Hepatocyte (in vitro differentiated cells): Measurements from ENCODE around the gene LRRC28. TPM values are rescaled to one million over a fixed set of nuclear protein-coding genes. Genes with fewer than 3 reads are reported as not detected.

Source experiments
- DNase-seq: peaks from one replicate; pipeline ENCODE4 v3.0.0-alpha.2; 2016; ENCODE audit warnings: low spot score
- H2AFZ ChIP-seq: fragments of 200-600 bp; sonication (generic); 2 replicates; pipeline ENCODE4 v1.6.0; 2016; ENCODE audit warnings: antibody characterized with exemption, mild to moderate bottlenecking
- H3K27ac ChIP-seq: fragments of 200-600 bp; sonication (generic); 2 replicates; pipeline ENCODE4 v1.5.1; 2016; ENCODE audit warnings: mild to moderate bottlenecking
- H3K27me3 ChIP-seq: fragments of 200-600 bp; sonication (generic); 2 replicates; pipeline ENCODE4 v1.6.1; 2016
- H3K36me3 ChIP-seq: fragments of 200-600 bp; sonication (generic); replicated peaks from 2 replicates; pipeline ENCODE4 v1.5.1; 2016; ENCODE audit warnings: low read depth; ENCODE audit not compliant: insufficient read depth
- H3K4me1 ChIP-seq: fragments of 200-600 bp; sonication (generic); 2 replicates; pipeline ENCODE4 v1.5.1; 2016; ENCODE audit warnings: mild to moderate bottlenecking, moderate library complexity; ENCODE audit not compliant: insufficient read depth
- H3K4me2 ChIP-seq: fragments of 200-600 bp; sonication (generic); 2 replicates; pipeline ENCODE4 v1.6.0; 2016
- H3K4me3 ChIP-seq: fragments of 200-600 bp; sonication (generic); 2 replicates; pipeline ENCODE4 v1.5.1; 2016; ENCODE audit warnings: mild to moderate bottlenecking
- H3K79me2 ChIP-seq: fragments of 200-600 bp; sonication (generic); 2 replicates; pipeline ENCODE4 v1.6.0; 2017; ENCODE audit warnings: mild to moderate bottlenecking
- H3K9me2 ChIP-seq: fragments of 200-600 bp; sonication (generic); replicated peaks from 2 replicates; pipeline ENCODE4 v1.6.0; 2017; ENCODE audit warnings: mild to moderate bottlenecking; ENCODE audit not compliant: insufficient read depth
- H3K9me3 ChIP-seq: fragments of 200-600 bp; sonication (generic); 2 replicates; pipeline ENCODE4 v1.5.1; 2016; ENCODE audit warnings: low read depth, mild to moderate bottlenecking
- H4K20me1 ChIP-seq: fragments of 200-600 bp; sonication (generic); 2 replicates; pipeline ENCODE4 v1.6.0; 2016; ENCODE audit warnings: mild to moderate bottlenecking; ENCODE audit not compliant: insufficient read depth, poor library complexity, severe bottlenecking
- CTCF ChIP-seq: fragments of 200-600 bp; sonication (generic); IDR thresholded peaks from 2 replicates; pipeline ENCODE4 v1.5.1; 2016; ENCODE audit warnings: antibody characterized with exemption, mild to moderate bottlenecking; ENCODE audit not compliant: poor library complexity
- EZH2 ChIP-seq: fragments of 200-600 bp; sonication (generic); IDR thresholded peaks from 2 replicates; pipeline ENCODE4 v1.6.1; 2016; ENCODE audit warnings: antibody characterized with exemption, mild to moderate bottlenecking, borderline replicate concordance
- EZH2phosphoT487 ChIP-seq: fragments of 200-600 bp; sonication (generic); IDR thresholded peaks from one replicate; pipeline ENCODE4 v1.6.1; 2018; ENCODE audit warnings: antibody characterized with exemption, mild to moderate bottlenecking, low read depth, moderate library complexity; ENCODE audit not compliant: unreplicated experiment, severe bottlenecking
- WGBS: methylation state at CpG from one replicate; pipeline ENCODE4 v1.1.6; 2016; ENCODE audit warnings: low lambda C conversion rate; ENCODE audit errors: missing lambda C conversion rate; 5-methylcytosine and 5-hydroxymethylcytosine counted together
- polyA plus RNA-seq: library from polyadenylated mRNA; unstranded; fragments of >200 nt; fragmentation: Nextera tagmentation; extraction: Ambion mirVana; gene quantifications from 2 replicates; pipeline ENCODE4 v1.2.1, GENCODE V29; 2016
- total RNA-seq: library from RNA; depleted of rRNA; stranded (reverse); fragments of >200 nt; gene quantifications from 2 replicates; pipeline ENCODE4 v1.2.3, GENCODE V29; 2014

Gene LRRC28
- total and polyA plus RNA-seq, 2 experiments from 2014 or later: 32.1 to 55.5 TPM

- Histone ChIP-seq H3K9me3 (no peaks in the 10 kb centered on the region), H3K36me3 (no peaks in the 10 kb centered on the region), H3K9me2 (no peaks in the 10 kb centered on the region), H3K27me3 (no peaks in the 10 kb centered on the region), H4K20me1 (no peaks in the 10 kb centered on the region), H3K4me3 (no peak overlapping the region), H3K79me2 (no peaks in the 10 kb centered on the region), H2AFZ (no peak overlapping the region), H3K4me2 (no peak overlapping the region), H3K27ac (no peak overlapping the region), H3K4me1 (peaks cover 20% of the 10 kb centered on the region)
- TF ChIP-seq CTCF: no peak
- no peak for TF ChIP-seq EZH2phosphoT487
- TF ChIP-seq EZH2: no peak
- WGBS: 90% methylated on average over 8 of the region's 8 CpGs
- no peak for DNase-seq
Observed at GRCh38 chr15:99427210-99427609, 175.9 kb downstream of the LRRC28 start.

- H3K27ac ChIP-seq: no peak overlapping the region
- no peaks in the 10 kb centered on the region for H3K9me3 ChIP-seq
- no peaks in the 10 kb centered on the region for H3K79me2 ChIP-seq
- no peaks in the 10 kb centered on the region for H3K36me3 ChIP-seq
- no peak overlapping the region for H3K4me3 ChIP-seq
- H2AFZ ChIP-seq: no peak overlapping the region
- no peaks in the 10 kb centered on the region for H3K27me3 ChIP-seq
- TF ChIP-seq CTCF: no peak
- no peak for TF ChIP-seq EZH2
- no peak for TF ChIP-seq EZH2phosphoT487
- peaks cover 20% of the 10 kb centered on the region for H3K4me1 ChIP-seq
- 95% methylated on average over 22 of the region's 22 CpGs for WGBS
- H3K9me2 ChIP-seq: no peaks in the 10 kb centered on the region
- H3K4me2 ChIP-seq: no peak overlapping the region
- DNase-seq: no peak
- H4K20me1 ChIP-seq: no peaks in the 10 kb centered on the region
Observed at GRCh38 chr15:99427668-99428361, 176.5 kb downstream of the LRRC28 start.

- no peak overlapping the region for H3K4me2 ChIP-seq
- H3K27me3 ChIP-seq: no peaks in the 10 kb centered on the region
- no peaks in the 10 kb centered on the region for H3K79me2 ChIP-seq
- H3K4me3 ChIP-seq: no peak overlapping the region
- H4K20me1 ChIP-seq: no peaks in the 10 kb centered on the region
- H3K36me3 ChIP-seq: no peaks in the 10 kb centered on the region
- TF ChIP-seq EZH2: no peak
- H3K9me2 ChIP-seq: no peaks in the 10 kb centered on the region
- H2AFZ ChIP-seq: no peak overlapping the region
- DNase-seq: no peak
- peaks cover 21% of the 10 kb centered on the region for H3K4me1 ChIP-seq
- no peaks in the 10 kb centered on the region for H3K9me3 ChIP-seq
- H3K27ac ChIP-seq: no peak overlapping the region
- 94% methylated on average over 5 of the region's 5 CpGs for WGBS
Observed at GRCh38 chr15:99429681-99430081, 178.4 kb downstream of the LRRC28 start.

GRCh38 chr15:99430881-99431401 is 179.7 kb downstream of the LRRC28 start:
- no peaks in the 10 kb centered on the region for H3K27me3 ChIP-seq

More at GRCh38 chr15:99430881-99431401, 179.7 kb downstream of the LRRC28 start:
- 92% methylated on average over 22 of the region's 22 CpGs for WGBS
- Histone ChIP-seq H3K4me3 (no peak overlapping the region), H3K79me2 (no peaks in the 10 kb centered on the region), H3K9me2 (no peaks in the 10 kb centered on the region), H3K9me3 (no peaks in the 10 kb centered on the region), H3K27ac (no peak overlapping the region), H3K4me2 (no peak overlapping the region), H2AFZ (no peak overlapping the region), H4K20me1 (no peaks in the 10 kb centered on the region), H3K4me1 (peaks cover 21% of the 10 kb centered on the region), H3K36me3 (no peaks in the 10 kb centered on the region)
- TF ChIP-seq EZH2phosphoT487 (no peak), CTCF (no peak), EZH2 (no peak)
- no peak for DNase-seq
